ENCODE data around the gene RIPK3.
"Not testable (repeated sequence)": the region's sequence is repeated elsewhere in the genome, so short reads cannot be mapped to it uniquely, and the experiment has no call there.

The RIPK3 gene

DNA sequence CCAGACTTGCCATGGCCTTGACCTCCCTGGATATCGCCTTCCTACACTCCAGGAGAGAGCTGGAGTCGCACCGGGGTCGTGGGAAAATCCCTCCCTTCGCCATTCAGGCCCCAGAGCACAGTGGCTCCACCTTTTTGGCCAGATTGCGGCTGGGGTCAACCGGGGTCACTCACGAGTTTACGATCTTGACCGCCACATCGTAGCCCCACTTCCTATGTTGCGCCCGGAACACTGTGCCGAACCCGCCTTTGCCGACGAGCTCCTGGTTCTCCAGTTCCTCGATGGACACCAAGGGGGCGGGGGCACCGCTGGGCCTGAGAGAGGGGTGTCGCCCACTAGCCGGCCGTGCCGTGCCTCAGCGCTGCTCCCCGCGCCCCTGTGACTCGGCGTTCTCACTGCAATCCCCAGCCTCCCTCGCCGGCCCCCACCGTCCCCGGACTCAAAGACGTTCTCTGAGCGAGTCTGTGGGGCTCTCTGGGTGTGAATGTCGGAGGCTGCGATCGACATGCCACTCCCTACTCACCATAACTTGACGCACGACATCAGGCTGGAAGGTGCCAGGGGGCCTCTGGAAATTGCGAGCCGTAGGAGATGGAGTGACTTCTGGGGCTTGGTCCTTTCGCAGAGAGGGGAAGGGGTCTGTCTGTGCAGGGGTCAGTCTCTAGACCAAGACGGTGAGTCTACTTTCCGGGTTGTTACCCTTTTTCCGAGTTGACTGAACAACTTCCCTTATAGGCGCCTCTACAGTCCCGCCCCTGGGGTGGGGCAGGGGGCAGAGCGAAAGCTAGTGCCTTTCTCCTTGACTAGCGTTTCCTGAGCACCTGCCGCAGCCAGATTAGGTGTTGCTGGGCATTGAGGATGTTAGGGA, at the start of gene RIPK3:
Gene RIPK3 (minus strand): TSS at position 708 of the 868 bp plus-strand sequence. CDS start 165 bp downstream, at position 543.
- H3K9me3 ChIP-seq (ENCODE audit: control insufficient read depth in 5 of 5, low read length in 5 of 5) = no peaks in the 10 kb centered on the region
- peaks cover 0 to 15% (median 10%) of the 10 kb centered on the region in 5 donors for H3K27me3 ChIP-seq (ENCODE audit: control insufficient read depth in 5 of 5, insufficient read depth in 4 of 5, low read length in 5 of 5)
- H3K4me3 ChIP-seq (ENCODE audit: low read depth in 1 of 5, low read length in 5 of 5) = peak within 1 kb of the TSS; percentile 68 to 83 (median 78)
- peaks cover 0 to 19% (median 3%) of the 10 kb centered on the region in 5 donors for H3K36me3 ChIP-seq (ENCODE audit: control insufficient read depth in 5 of 5, insufficient read depth in 5 of 5, low read length in 5 of 5)
- peaks cover 8 to 41% (median 33%) of the 10 kb centered on the region in 5 donors for H3K4me1 ChIP-seq (ENCODE audit: control insufficient read depth in 5 of 5, insufficient read depth in 5 of 5, low read length in 5 of 5)
- peak within 1 kb of the TSS; percentile 8 to 62 (median 46) for H3K9ac ChIP-seq (ENCODE audit: low read length in 5 of 5)
- peak within 1 kb of the TSS; percentile 30 for H3K27ac ChIP-seq (ENCODE audit: low read depth, low read length)

DNA sequence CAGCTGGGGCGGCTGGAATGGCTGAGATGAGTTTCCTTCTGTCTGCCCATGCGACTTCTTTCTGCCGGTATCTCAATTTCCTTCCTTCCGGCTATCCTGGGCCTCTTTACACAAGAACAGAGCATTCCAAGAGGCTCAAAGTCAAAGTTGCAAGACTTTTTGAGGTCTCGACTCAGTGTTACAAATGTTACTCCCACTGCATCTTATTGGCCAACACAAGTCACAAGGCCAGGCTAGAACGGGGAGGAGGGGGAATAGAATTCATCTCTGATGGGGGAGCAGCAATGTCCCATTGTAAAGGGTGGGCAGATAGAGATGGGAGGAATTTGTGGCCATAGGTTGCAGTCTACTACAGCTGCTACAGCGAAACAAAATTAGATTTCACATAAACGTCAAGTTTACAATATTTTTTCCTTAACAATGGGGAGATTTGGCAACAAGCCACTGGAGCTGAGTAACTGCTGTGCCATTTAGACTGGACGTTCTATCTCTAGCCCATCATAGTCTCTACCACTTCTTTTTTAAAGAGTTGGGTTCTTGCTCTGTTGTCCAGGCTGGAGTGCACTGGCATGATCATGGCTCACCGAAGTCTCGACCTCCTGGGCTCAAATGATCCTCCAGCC, 49.5 kb upstream of the RIPK3 start:
- no peak overlapping the region for H3K4me3 ChIP-seq (ENCODE audit: low read depth in 1 of 5, low read length in 5 of 5)
- H3K9ac ChIP-seq (ENCODE audit: low read length in 5 of 5) = no peak overlapping the region
- H3K9me3 ChIP-seq (ENCODE audit: control insufficient read depth in 5 of 5, low read length in 5 of 5) = no peaks in the 10 kb centered on the region
- peaks cover 0 to 8% (median 4%) of the 10 kb centered on the region in 5 donors for H3K27me3 ChIP-seq (ENCODE audit: control insufficient read depth in 5 of 5, insufficient read depth in 4 of 5, low read length in 5 of 5)
- no peak overlapping the region for H3K27ac ChIP-seq (ENCODE audit: low read depth, low read length)
- H3K4me1 ChIP-seq (ENCODE audit: control insufficient read depth in 5 of 5, insufficient read depth in 5 of 5, low read length in 5 of 5) = peaks cover 0 to 8% (median 0%) of the 10 kb centered on the region in 5 donors
- H3K36me3 ChIP-seq (ENCODE audit: control insufficient read depth in 5 of 5, insufficient read depth in 5 of 5, low read length in 5 of 5) = no peaks in the 10 kb centered on the region

DNA sequence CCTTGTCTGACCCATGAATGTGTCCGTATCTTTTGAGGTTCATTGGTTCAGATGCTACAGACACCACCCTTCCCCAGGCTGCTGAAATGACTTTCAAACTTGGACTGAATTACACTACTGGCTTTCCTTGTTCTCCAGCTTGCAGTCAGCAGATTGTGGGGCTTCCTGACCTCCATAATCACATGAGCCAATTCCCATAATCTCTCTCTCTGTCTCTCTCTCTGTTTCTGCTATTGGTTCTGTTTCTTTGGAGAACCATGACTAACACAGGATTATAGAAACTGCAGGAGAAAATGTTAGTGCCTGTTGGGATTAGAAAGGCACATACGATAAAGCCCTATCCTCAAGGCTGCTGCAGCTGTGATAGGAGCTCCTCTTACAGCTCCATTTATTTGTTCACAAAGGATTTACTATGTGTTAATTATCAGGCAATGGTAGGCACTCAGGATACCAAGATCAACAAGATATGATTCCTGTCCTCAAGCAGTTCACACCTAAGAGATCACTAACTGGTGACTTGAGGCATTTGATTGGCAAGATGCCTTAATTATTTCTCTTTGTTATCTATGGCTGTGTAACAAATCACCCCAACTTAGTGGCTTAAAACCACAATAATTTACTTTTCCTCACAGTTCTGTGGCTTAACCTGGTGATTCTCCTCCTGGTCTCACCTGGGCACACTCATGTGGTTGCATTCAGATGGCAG, 48.8 kb upstream of the RIPK3 start:
- no peak overlapping the region for H3K27ac ChIP-seq (ENCODE audit: low read depth, low read length)
- H3K36me3 ChIP-seq (ENCODE audit: control insufficient read depth in 5 of 5, insufficient read depth in 5 of 5, low read length in 5 of 5) = no peaks in the 10 kb centered on the region
- H3K9me3 ChIP-seq (ENCODE audit: control insufficient read depth in 5 of 5, low read length in 5 of 5) = no peaks in the 10 kb centered on the region
- H3K4me3 ChIP-seq (ENCODE audit: low read depth in 1 of 5, low read length in 5 of 5) = no peak overlapping the region
- H3K27me3 ChIP-seq (ENCODE audit: control insufficient read depth in 5 of 5, insufficient read depth in 4 of 5, low read length in 5 of 5) = peaks cover 0 to 9% (median 5%) of the 10 kb centered on the region in 5 donors
- H3K9ac ChIP-seq (ENCODE audit: low read length in 5 of 5) = no peak overlapping the region
- H3K4me1 ChIP-seq (ENCODE audit: control insufficient read depth in 5 of 5, insufficient read depth in 5 of 5, low read length in 5 of 5) = peaks cover 0 to 8% (median 0%) of the 10 kb centered on the region in 5 donors

DNA sequence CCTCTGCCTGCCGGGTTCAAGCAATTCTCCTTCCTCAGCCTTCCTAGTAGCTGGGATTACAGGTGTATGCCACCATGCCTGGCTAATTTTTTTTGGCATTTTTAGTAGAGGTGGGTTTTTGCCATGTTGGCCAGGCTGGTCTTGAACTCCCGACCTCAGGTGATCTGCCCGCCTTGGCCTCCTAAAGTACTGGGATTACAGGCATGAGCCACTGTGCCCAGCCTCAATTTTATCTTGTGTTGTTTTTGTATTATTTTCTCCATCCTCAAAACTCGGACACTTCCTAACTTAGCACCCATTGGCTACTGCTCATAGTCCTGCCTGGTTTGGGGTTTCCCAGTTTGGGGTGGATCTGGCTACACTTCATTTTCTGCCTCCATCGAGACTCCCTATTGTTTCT, 47.8 kb upstream of the RIPK3 start:
- H3K9me3 ChIP-seq (ENCODE audit: control insufficient read depth in 5 of 5, low read length in 5 of 5); H3K9ac ChIP-seq (ENCODE audit: low read length in 5 of 5); H3K4me1 ChIP-seq (ENCODE audit: control insufficient read depth in 5 of 5, insufficient read depth in 5 of 5, low read length in 5 of 5); H3K36me3 ChIP-seq (ENCODE audit: control insufficient read depth in 5 of 5, insufficient read depth in 5 of 5, low read length in 5 of 5); H3K27me3 ChIP-seq (ENCODE audit: control insufficient read depth in 5 of 5, insufficient read depth in 4 of 5, low read length in 5 of 5); H3K27ac ChIP-seq (ENCODE audit: low read depth, low read length); H3K4me3 ChIP-seq (ENCODE audit: low read depth in 1 of 5, low read length in 5 of 5): not testable (repeated sequence)

DNA sequence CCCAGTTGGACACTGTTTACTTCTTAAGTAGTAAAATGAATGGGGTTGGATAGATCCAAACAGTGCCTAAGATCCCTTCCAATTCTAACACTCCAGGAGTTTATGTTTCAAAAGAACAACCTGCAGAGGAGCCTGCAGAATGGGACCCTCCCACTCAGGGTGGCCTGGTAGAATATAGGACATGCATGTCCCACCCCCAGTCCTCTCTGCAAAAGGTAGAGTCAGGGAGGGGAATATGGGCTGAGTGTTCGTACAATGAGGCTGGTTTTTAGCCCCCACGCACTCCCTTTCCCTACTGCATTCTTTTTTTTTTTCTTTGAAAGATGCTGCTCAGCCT, 47.2 kb upstream of the RIPK3 start:
- H3K27ac ChIP-seq (ENCODE audit: low read depth, low read length) = no peak overlapping the region
- no peak overlapping the region for H3K4me3 ChIP-seq (ENCODE audit: low read depth in 1 of 5, low read length in 5 of 5)
- H3K27me3 ChIP-seq (ENCODE audit: control insufficient read depth in 5 of 5, insufficient read depth in 4 of 5, low read length in 5 of 5) = peaks cover 0 to 9% (median 5%) of the 10 kb centered on the region in 5 donors
- H3K9ac ChIP-seq (ENCODE audit: low read length in 5 of 5) = no peak overlapping the region
- H3K4me1 ChIP-seq (ENCODE audit: control insufficient read depth in 5 of 5, insufficient read depth in 5 of 5, low read length in 5 of 5) = peaks cover 0 to 8% (median 0%) of the 10 kb centered on the region in 5 donors
- H3K9me3 ChIP-seq (ENCODE audit: control insufficient read depth in 5 of 5, low read length in 5 of 5) = no peaks in the 10 kb centered on the region
- no peaks in the 10 kb centered on the region for H3K36me3 ChIP-seq (ENCODE audit: control insufficient read depth in 5 of 5, insufficient read depth in 5 of 5, low read length in 5 of 5)

DNA sequence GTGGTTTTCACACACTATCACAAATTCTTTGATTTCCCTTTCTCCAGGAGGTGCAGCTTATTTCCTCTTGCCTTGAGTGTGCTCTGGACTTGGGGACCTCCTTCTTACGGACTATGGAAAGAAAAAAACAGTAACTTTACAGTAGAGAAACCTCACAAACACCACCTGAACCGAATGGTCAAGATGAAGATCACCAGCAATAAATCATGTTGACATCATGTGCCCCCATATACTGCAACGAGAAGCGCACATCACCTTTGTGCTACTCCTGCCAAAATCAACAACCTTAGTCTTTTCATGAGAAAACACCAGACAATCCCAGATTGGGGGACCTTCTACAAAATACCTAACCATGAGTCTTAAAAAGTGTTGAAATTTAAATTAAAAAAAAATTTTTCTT, 45.7 kb upstream of the RIPK3 start:
- Histone ChIP-seq H3K9me3 (ENCODE audit: control insufficient read depth in 5 of 5, low read length in 5 of 5) (no peaks in the 10 kb centered on the region), H3K4me1 (ENCODE audit: control insufficient read depth in 5 of 5, insufficient read depth in 5 of 5, low read length in 5 of 5) (peaks cover 0 to 8% (median 0%) of the 10 kb centered on the region in 5 donors), H3K36me3 (ENCODE audit: control insufficient read depth in 5 of 5, insufficient read depth in 5 of 5, low read length in 5 of 5) (no peaks in the 10 kb centered on the region), H3K27ac (ENCODE audit: low read depth, low read length) (no peak overlapping the region), H3K27me3 (ENCODE audit: control insufficient read depth in 5 of 5, insufficient read depth in 4 of 5, low read length in 5 of 5) (peaks cover 0 to 8% (median 0%) of the 10 kb centered on the region in 5 donors), H3K9ac (ENCODE audit: low read length in 5 of 5) (no peak overlapping the region), H3K4me3 (ENCODE audit: low read depth in 1 of 5, low read length in 5 of 5) (no peak overlapping the region)

DNA sequence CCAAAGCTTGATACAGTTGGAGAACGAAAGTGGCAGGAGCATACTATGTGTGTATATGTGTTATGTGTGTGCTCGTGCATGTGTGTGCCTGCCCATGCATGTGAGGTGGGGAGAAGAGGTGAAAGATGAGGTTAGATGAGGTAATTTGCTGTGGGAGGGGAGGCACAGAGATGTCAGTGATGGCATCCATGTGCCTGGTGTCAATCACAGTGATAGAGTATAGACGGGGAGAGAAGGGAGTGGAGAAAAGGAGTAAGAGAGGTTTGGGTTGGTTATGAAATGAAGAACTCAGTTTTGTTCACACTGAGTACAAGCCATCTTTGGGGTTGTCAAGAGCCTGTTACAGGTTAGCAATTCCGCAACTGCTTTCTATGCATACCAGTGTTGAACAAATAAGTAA, 44.4 kb upstream of the RIPK3 start:
- Histone ChIP-seq H3K9me3 (ENCODE audit: control insufficient read depth in 5 of 5, low read length in 5 of 5) (no peaks in the 10 kb centered on the region), H3K27me3 (ENCODE audit: control insufficient read depth in 5 of 5, insufficient read depth in 4 of 5, low read length in 5 of 5) (peaks cover 0 to 6% (median 0%) of the 10 kb centered on the region in 5 donors), H3K4me1 (ENCODE audit: control insufficient read depth in 5 of 5, insufficient read depth in 5 of 5, low read length in 5 of 5) (peaks cover 0 to 3% (median 0%) of the 10 kb centered on the region in 5 donors), H3K4me3 (ENCODE audit: low read depth in 1 of 5, low read length in 5 of 5) (no peak overlapping the region), H3K9ac (ENCODE audit: low read length in 5 of 5) (no peak overlapping the region), H3K36me3 (ENCODE audit: control insufficient read depth in 5 of 5, insufficient read depth in 5 of 5, low read length in 5 of 5) (no peaks in the 10 kb centered on the region), H3K27ac (ENCODE audit: low read depth, low read length) (no peak overlapping the region)

DNA sequence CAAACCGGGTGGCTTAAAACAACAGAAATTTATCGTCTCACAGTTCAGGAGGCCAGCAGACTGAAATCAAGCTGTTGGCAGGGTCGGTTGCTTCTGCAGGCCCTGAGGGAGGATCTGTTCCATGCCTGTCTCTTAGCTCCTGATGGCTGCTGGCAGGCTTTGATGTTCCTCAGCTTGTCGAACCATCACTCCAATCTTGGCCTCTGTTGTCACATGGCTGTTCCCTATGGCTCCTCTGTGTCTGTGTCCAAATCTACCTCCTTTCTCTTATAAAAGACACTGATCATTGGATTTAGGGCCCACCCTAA, 42.2 kb upstream of the RIPK3 start:
- Histone ChIP-seq H3K9ac (ENCODE audit: low read length in 5 of 5) (no peak overlapping the region), H3K27ac (ENCODE audit: low read depth, low read length) (no peak overlapping the region), H3K36me3 (ENCODE audit: control insufficient read depth in 5 of 5, insufficient read depth in 5 of 5, low read length in 5 of 5) (peaks cover 0 to 6% (median 0%) of the 10 kb centered on the region in 5 donors), H3K27me3 (ENCODE audit: control insufficient read depth in 5 of 5, insufficient read depth in 4 of 5, low read length in 5 of 5) (peaks cover 0 to 6% (median 0%) of the 10 kb centered on the region in 5 donors), H3K4me3 (ENCODE audit: low read depth in 1 of 5, low read length in 5 of 5) (no peak overlapping the region), H3K9me3 (ENCODE audit: control insufficient read depth in 5 of 5, low read length in 5 of 5) (no peaks in the 10 kb centered on the region), H3K4me1 (ENCODE audit: control insufficient read depth in 5 of 5, insufficient read depth in 5 of 5, low read length in 5 of 5) (no peaks in the 10 kb centered on the region)

DNA sequence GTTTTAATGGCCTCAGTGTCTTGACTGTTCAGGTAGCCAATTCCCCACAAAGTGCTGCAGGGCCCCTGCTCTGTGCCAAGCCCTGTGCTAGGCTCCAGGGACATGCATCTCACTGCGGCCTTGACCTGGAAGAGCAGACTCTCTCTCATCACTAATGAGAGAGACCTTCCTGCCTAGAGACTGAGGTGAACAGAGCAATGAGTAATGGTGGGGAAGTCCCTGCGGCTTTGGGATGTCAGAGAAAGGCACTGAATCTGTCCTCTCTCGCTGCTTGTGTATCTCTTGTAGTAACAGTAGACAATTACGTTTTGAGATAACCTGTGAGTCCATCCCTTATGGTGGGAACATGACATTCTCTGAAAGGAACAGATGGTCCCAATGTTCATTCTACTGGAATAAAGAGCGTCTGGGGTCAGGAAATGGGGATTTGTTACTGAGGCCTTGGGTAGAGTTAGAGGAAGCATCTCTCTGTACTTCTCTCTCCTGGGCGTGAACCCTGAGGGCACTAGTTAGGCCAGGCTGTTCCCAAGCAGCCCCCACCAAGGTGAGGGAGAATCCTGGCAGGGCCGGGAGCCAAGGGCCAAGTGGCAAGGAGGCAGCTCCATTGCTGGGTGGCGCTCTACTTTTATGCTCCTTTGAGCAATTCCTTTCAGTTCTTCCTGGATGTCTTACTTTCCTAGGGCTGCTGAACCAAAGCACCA, 41.7 kb upstream of the RIPK3 start:
- Histone ChIP-seq H3K9me3 (ENCODE audit: control insufficient read depth in 5 of 5, low read length in 5 of 5) (no peaks in the 10 kb centered on the region), H3K9ac (ENCODE audit: low read length in 5 of 5) (no peak overlapping the region), H3K27me3 (ENCODE audit: control insufficient read depth in 5 of 5, insufficient read depth in 4 of 5, low read length in 5 of 5) (peaks cover 0 to 6% (median 0%) of the 10 kb centered on the region in 5 donors), H3K27ac (ENCODE audit: low read depth, low read length) (no peak overlapping the region), H3K4me3 (ENCODE audit: low read depth in 1 of 5, low read length in 5 of 5) (no peak overlapping the region), H3K4me1 (ENCODE audit: control insufficient read depth in 5 of 5, insufficient read depth in 5 of 5, low read length in 5 of 5) (no peaks in the 10 kb centered on the region), H3K36me3 (ENCODE audit: control insufficient read depth in 5 of 5, insufficient read depth in 5 of 5, low read length in 5 of 5) (peaks cover 0 to 6% (median 0%) of the 10 kb centered on the region in 5 donors)

Data from subcutaneous abdominal adipose tissue (tissue), 5 donors.